GM15510 (cell line): ENCODE data around the gene PNMA6E.

Source experiments
- POLR2A ChIP-seq: IDR thresholded peaks from 3 replicates; pipeline ENCODE4 v1.6.1; 2011; ENCODE audit warnings: borderline replicate concordance; ENCODE audit not compliant: insufficient read length; ENCODE audit errors: extremely low read depth

The PNMA6E gene

DNA sequence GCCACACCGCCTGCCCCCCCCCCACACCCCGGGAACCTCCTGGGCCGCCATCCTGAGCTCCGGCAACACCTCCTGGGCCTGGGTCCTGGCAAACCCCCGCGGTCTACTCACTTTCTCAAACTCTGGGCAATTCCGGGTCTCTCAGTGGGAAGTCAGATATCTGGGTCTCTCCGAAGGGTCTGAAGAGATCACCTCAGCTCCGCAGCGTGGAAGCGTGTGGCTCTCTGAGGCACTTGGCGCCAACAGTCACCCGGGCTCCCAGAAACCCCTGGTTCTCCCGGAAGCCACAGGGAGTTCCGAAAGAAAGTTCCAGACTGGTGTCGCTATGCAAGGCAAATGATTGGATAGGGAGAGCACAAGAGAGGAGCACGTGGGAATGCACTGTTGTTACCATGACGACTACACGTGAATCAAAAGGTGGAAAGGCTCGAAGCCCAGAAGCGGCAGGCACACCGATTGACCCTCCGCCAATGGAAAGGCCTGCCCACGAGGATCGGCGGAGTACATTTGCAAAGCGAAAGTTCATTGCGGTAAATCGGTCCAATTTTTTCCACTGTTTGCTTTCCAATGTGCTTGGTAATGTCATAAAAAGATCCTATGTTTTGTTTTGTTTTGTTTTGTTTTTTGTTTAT is at the start of gene PNMA6E:
PNMA6E (minus strand) TSS at position 218 of the 632 bp plus-strand sequence. CDS start 2,501 bp downstream, outside the sequence.
- no peak for TF ChIP-seq POLR2A

DNA sequence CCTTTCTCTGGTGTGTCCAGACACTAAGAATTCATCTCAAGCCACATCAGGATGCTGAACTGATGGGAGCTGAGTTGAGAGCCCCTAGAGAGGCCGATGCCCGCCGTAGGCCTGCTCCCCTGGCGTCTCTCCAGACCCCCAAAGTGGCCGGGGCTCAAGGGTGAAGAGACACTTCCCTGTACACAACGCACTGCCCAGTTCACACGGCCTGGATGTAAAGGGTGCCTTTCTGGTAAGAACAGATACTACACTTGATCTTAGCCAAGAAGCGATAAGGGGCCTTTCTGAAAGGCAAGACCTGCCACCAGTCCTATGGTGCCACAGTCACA is 49.8 kb upstream of the PNMA6E start:
- no peak for TF ChIP-seq POLR2A

DNA sequence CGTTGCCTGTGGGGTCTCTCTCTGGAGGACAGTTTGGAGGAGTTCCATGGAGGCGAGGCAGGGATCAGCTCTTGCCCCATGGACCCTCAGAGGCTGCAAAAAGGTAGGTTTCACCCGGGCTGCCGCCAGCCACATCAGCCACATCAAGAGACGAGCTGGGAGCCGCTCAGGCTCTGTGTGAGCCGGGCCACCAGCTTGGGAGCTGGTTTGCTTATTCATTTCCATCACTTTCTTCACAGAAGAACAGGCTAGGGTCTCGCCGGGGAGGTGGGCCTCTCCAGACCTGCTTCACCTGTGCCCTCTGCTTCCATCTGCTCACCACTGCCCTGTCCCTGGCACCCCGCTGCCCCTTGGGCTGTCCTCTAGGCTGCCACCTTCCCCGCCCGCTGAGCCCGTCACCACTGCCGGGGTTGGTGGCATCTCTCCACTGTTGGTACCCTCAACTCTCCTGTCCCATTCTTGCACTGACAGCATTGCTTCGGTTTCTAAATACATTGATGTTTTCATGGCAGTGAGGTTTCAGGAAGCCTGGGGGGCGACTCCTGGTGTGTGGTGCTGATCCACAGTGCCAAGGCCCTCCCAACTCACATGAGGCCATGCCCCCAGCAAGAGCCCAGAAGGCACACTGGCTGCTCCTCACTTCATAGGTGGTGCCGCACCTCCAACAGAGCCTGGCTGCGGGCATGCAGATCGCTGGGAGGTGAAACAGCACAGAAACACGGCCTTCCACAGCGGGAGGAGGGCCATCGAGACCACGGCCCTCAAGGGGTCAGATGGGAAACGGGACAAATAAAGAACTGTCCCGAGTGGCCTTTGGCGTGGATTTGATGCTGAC is 49.2 kb upstream of the PNMA6E start:
- no peak for TF ChIP-seq POLR2A

DNA sequence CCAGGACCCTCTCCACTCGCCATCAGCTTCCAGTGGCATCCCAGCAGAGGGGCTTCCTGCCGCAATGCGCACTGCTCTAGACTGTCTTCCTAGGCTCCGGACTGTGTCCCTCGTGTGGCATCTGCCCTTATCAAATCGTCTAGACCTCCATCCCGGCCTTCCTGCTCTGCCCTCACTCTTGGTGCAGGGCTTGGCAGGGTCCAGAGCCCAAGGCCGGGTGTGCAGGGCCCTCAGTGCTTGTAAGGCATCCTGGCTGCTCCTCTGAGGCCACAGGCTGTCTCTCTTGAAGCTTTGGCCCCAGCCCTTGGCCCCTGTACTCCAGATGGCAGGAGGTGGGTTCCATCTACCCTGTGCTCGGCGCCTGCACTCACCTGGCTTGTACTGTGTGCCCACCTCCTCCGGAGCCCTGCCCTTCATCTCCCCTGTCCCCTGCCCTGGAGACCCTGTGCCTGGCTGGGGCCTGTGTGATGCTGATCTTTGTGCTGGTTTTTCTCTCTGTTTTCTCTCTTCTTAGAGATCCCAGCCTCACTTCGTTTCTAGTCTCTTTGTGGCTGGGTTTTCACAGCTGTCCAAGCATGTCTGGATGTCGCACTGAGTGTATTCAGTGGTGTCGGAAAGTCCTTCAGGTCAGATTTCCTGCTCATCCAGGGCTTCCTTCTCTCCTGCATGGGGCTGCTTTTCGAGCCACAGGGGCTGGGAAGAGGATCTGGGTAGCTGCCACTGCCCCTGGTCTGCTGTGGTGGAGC is 48.4 kb upstream of the PNMA6E start:
- TF ChIP-seq POLR2A = no peak

DNA sequence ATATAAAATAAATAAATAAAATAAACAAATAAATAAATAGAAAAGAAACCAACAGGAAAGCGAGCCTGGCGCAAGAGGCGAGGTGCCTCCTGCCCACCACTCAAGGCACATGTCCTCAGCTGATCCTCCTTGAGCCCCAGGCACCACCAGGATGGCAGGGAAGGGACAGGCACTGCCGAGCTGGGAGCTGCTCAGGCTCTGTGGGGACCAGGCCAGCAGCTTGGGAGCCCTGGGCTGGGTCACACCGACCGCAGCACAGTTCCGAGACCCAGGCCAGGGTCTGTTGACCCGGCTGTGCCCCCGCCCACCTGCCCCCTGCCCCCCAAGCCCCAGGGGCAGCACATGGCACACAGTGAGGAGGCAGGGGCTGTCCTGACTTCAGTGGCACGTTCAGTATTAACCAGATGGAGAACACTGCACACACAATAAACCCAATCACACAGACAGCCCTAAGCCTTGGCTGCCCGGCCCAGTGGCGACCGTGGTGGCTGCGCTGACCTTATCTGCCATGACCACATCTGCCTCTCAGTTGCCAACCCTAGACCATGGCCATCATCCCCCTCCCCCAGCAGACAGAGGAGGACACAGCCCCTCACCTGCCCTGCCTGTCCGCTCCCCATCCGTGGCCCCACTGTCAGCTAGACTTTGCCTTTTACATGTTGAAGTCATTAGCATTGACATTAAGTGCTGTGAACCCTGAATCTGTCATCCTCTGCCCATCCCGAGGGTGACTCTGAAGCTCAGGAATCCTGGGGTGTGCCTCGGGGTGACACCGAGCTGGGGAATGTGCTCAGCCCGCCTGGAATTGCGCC is 47.6 kb upstream of the PNMA6E start:
- TF ChIP-seq POLR2A = no peak

DNA sequence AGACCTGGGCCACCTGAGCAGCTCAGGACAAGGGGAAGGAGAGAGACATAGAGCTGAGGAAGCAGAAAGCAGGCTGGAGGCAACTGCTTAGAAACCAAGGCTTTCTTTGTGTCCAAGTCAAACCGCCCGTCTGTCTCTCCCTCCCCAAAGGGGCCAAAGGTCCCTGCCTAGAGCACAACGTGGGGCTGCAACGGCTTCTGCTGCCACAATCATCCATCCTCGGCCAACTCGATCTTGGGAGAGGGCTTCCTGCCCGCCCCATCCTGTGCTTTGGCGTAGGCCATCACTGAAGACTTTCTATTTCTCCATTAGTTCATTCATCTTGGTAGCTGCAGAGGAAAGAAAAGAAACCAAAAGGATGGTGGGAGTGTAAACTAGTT is 46.4 kb upstream of the PNMA6E start:
- TF ChIP-seq POLR2A = no peak

DNA sequence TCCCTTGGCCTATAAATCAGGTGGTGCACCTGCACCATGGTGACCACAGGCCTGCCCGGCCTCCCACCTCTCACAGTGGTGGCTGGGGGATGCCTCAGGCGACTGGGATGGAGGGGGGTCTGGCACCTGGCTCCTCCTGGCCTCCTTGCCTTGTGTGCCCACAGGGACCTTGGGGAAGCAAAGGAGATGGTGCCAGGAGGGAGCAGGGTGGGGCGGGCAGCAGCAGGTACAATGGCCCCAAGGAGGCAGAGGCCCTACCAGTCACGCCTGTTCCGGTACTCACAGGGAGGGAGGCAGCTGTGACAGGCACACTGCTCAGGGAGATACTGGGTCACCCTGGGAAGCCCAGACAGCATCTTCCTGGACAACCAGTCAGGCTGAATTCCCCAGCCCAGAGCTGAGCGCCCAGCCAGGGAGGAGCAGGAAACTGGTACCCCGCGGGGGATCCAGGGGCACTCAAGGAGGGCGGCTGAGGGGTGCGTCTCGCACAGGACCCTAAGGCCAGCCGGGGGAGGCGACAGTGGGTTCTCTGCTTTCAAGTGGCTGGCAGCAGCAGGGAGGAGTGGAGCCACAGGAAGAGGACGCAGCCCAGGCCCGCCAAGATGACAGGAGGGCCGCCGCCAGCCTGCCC is 45.9 kb upstream of the PNMA6E start:
- no peak for TF ChIP-seq POLR2A

DNA sequence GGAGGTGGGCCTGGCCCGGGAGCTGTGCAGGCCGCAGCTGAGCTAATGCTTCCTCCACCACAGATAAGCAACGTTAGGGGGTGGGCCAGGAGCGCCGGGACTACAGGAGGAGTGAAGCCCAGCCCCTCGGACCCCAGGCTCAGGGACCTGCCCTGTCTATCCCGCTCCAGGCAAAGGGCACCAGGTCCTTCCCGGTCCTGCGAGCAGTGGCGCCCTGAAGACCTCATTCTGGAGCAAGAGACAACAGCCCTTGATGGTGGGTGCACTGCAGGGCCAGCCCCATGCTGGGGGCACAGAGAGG is 45.4 kb upstream of the PNMA6E start:
- no peak for TF ChIP-seq POLR2A

DNA sequence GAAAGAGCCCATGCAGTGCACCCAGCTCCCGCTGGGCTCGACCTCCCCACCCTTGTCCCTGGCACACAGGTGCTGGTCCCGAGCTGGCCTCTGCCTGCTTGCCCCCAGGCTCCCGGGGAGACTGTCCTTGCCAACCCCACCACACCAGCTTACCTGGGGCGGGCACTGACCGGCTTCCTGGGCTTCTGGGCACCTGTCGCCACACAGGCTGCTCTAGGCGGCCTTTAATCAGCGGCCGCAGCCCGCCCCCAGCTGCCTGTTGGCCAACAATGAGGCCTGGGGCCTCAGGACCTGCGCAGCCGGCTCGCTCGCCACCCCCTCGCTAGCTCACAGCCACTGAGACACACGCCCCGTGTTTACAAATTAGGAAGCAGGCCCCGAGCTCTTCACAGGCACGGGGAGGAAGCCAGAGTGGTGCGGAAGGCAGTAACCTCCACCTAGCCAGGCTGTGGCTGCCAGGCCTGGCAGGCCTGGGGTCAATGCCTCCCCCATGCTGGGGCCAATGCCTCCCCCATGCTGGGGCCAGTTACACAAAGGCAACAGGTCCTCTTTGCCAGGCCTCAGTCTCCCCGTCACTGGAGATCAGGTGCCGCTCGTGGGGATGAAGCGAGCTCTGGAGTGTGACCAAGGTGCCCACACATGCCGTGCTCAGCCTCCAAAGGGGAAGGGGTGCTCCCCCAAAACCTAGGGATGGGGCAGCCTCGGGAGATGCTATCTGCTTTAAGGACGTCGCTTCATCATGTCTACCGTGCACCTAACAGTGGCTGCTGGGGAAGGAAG is 44.9 kb upstream of the PNMA6E start, which contains the start of gene TREX2:
TREX2 (minus strand) TSS at position 201 of the 780 bp plus-strand sequence. CDS start 626 bp downstream, outside the sequence.
- no peak for TF ChIP-seq POLR2A

DNA sequence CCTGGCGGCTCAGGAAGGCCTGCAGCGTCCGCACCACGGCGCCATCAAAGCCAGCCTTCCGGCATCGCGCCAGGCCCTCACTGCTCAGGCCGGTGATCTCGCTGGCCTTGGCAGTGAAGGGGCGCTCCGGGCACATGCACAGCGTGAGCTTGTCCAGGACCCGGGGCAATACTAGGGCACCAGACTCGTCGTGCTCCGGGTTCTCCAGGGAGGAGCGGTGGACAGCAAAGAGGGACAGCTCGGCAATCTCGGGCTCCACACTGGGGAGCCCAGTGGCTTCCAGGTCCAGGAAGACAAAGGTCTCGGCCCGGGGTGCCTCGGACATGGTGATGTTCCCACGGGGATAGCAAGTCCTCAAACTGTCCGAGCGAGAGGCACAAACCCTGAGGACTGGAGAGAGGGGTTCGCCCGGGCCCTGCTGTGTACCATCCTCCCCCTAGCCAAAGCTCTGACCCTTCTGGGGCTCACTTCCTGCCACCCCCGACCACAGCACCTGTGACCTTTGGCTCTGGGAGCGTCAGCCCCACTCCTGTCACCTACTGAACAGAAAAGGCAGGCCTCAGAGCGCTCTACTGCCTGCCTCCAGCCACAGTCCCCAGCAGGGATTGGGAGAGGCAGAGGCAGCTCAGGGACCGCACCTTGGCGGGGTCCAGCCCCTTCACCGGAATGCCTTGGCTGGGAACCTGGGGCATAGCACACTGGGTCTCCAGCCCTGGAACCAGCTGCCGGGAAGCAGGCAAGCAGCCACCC is 44.1 kb upstream of the PNMA6E start:
- no peak for TF ChIP-seq POLR2A

DNA sequence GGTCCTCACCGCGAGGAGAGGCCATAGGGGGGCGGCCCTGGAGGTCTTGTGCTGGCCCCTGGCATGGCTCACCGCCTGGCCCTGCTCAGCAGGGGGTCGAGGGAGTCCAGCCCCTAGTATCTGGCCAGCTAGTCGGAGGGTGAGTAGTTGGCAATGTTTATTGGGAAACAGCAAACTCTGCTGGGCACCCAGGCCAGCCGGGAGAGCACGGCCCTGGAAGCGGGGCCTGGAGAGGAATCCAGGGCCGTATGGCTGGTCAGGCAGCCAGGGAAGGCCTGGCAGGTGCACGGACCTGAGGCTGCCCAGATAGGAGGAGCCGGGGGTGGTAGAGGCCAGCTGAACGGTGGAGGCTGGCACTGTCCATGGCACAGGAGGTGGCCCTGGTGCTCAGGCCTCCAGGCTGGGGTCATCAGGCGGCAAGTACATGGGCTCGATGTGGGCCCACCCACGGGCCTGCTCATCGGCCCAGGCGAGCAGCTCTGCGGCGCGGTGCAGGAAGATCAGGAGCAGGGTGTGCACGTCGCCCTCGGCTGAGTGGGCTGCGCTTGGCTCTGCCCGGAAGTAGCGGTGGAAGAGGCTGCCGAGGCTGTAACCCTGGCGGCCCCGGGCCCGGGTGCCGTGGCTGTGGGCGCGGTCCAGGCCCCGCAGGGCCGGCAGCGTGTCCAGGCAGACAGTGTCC is 43.3 kb upstream of the PNMA6E start:
- no peak for TF ChIP-seq POLR2A
